Loucy (cell line): ENCODE measurements around the gene MTF1.
"Not testable (repeated sequence)": the region's sequence is repeated elsewhere in the genome, so short reads cannot be mapped to it uniquely, and the experiment has no call there.

ENCODE experiments used
- H2AFZ ChIP-seq: fragments of 200-600 bp; sonication (generic); 2 replicates; pipeline ENCODE4 v1.6.0; 2016; ENCODE audit warnings: antibody characterized with exemption, mild to moderate bottlenecking, low read length, moderate library complexity
- H3F3A ChIP-seq: fragments of 200-600 bp; 2 replicates; pipeline ENCODE4 v1.6.0; 2016; ENCODE audit warnings: antibody characterized with exemption, low read depth, mild to moderate bottlenecking
- H3K27me3 ChIP-seq: fragments of 200-600 bp; sonication (generic); 2 replicates; pipeline ENCODE4 v1.6.1; 2014; ENCODE audit warnings: low read length, mild to moderate bottlenecking; ENCODE audit not compliant: insufficient read depth, poor library complexity, severe bottlenecking
- H3K36me3 ChIP-seq: fragments of 200-600 bp; sonication (generic); 2 replicates; pipeline ENCODE4 v1.6.1; 2016; ENCODE audit warnings: low read length; ENCODE audit not compliant: insufficient read depth
- H3K4me1 ChIP-seq: fragments of 200-600 bp; sonication (generic); 2 replicates; pipeline ENCODE4 v1.5.1; 2014; ENCODE audit warnings: low read length, mild to moderate bottlenecking; ENCODE audit not compliant: insufficient read depth, poor library complexity, severe bottlenecking
- H3K4me2 ChIP-seq: fragments of 200-600 bp; sonication (generic); 2 replicates; pipeline ENCODE4 v1.6.0; 2014; ENCODE audit warnings: antibody characterized with exemption, low read length, low read depth, mild to moderate bottlenecking; ENCODE audit not compliant: poor library complexity, severe bottlenecking
- H3K4me3 ChIP-seq: fragments of 200-600 bp; sonication (generic); 2 replicates; pipeline ENCODE4 v1.5.1; 2014; ENCODE audit warnings: low read length, mild to moderate bottlenecking, mixed read lengths; ENCODE audit not compliant: poor library complexity, severe bottlenecking
- H3K79me2 ChIP-seq: fragments of 200-600 bp; sonication (generic); 2 replicates; pipeline ENCODE4 v1.6.1; 2014; ENCODE audit warnings: low read length; ENCODE audit not compliant: insufficient read depth
- H3K9ac ChIP-seq: fragments of 200-600 bp; sonication (generic); 2 replicates; pipeline ENCODE4 v1.6.0; 2014; ENCODE audit warnings: mild to moderate bottlenecking, low read depth, low read length, moderate library complexity; ENCODE audit not compliant: poor library complexity, severe bottlenecking
- H3K9me2 ChIP-seq: fragments of 200-600 bp; sonication (generic); replicated peaks from 2 replicates; pipeline ENCODE4 v1.6.1; 2016; ENCODE audit warnings: low read depth, low read length, mixed read lengths
- H3K9me3 ChIP-seq: fragments of 200-600 bp; sonication (generic); 2 replicates; pipeline ENCODE4 v1.6.1; 2014; ENCODE audit warnings: mild to moderate bottlenecking, antibody characterized with exemption, low read length, low read depth; ENCODE audit not compliant: insufficient read depth
- H4K20me1 ChIP-seq: fragments of 200-600 bp; sonication (generic); 2 replicates; pipeline ENCODE4 v1.6.0; 2014; ENCODE audit warnings: antibody characterized with exemption, low read length, mild to moderate bottlenecking; ENCODE audit not compliant: insufficient read depth, poor library complexity, severe bottlenecking
- CTCF ChIP-seq: fragments of 200-600 bp; sonication (generic); conservative IDR thresholded peaks from 2 replicates; pipeline ENCODE4 v1.5.1; 2014; ENCODE audit warnings: mild to moderate bottlenecking, antibody characterized with exemption, low read length
- EZH2phosphoT487 ChIP-seq: fragments of 200-600 bp; IDR thresholded peaks from 2 replicates; pipeline ENCODE4 v1.6.1; 2018; ENCODE audit warnings: antibody characterized with exemption, mild to moderate bottlenecking, moderate library complexity, borderline replicate concordance

Gene MTF1

DNA sequence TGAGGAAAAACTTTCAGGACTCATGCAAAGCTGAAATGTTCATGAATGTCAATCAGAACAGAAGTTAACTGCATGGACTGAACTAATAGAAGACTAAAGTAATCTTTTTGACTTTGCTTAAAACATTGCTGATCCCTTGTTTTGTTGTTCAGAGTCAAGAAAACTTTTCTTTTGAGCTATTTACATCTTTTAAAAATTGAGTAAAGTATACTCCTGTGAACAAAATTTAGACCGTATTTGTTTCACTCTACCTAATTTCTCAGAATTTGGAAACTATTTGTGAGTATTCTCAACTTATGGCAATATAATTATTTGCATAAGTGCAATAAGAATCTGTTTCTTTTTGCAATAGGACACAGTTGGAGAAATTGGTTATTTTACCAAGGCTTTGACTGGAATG lies 46.3 kb upstream of the MTF1 start:
- TF ChIP-seq EZH2phosphoT487 (no peak), CTCF (no peak)
- Histone ChIP-seq H3K79me2 (peaks cover 55% of the 10 kb centered on the region; the same call in 1 of the 2 replicates), H3K9me2 (no peaks in the 10 kb centered on the region), H3K9me3 (peaks cover 19% of the 10 kb centered on the region; the same call in 1 of the 2 replicates), H3K4me2 (no peak overlapping the region), H4K20me1 (no peaks in the 10 kb centered on the region), H3F3A (no peaks in the 10 kb centered on the region), H2AFZ (no peak overlapping the region), H3K27me3 (no peaks in the 10 kb centered on the region), H3K4me1 (no peaks in the 10 kb centered on the region), H3K9ac (no peak overlapping the region), H3K36me3 (no peaks in the 10 kb centered on the region; the same call in 1 of the 2 replicates), H3K4me3 (no peak overlapping the region)

GRCh38 chr1:37903921-37904320 lies 44.5 kb upstream of the MTF1 start:
- Histone ChIP-seq H3K79me2 (peaks cover 47% of the 10 kb centered on the region; the same call in 1 of the 2 replicates), H3K9me3 (peaks cover 19% of the 10 kb centered on the region; the same call in 1 of the 2 replicates)
- H3K9me2 ChIP-seq, H3K4me2 ChIP-seq, H3K9ac ChIP-seq, H3K4me3 ChIP-seq, H4K20me1 ChIP-seq, H2AFZ ChIP-seq, H3K4me1 ChIP-seq, H3K36me3 ChIP-seq, H3K27me3 ChIP-seq, H3F3A ChIP-seq: not testable (repeated sequence)

DNA sequence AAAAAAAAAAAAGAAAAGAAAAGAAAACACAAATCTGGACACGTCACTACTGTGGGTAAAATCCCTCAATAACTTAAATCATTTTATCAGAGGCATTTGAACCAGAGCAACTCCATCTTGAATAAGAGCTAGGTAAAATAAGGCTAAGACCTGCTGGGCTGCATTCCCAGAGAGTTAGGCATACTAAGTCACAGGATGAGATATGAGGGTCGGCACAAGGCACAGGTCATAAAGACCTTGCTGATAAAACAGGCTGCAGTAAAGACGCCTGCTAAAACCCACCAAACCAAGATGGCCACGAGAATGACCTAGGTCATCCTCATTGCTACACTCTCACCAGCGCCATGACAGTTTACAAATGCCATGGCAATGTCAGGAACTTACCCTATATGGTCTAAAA lies 43.6 kb upstream of the MTF1 start:
- Histone ChIP-seq H3K27me3 (no peaks in the 10 kb centered on the region), H3F3A (no peaks in the 10 kb centered on the region), H3K79me2 (peaks cover 47% of the 10 kb centered on the region), H3K9me3 (peaks cover 19% of the 10 kb centered on the region; the same call in 1 of the 2 replicates), H3K4me2 (no peak overlapping the region), H3K9ac (no peak overlapping the region), H3K4me3 (no peak overlapping the region), H3K4me1 (no peaks in the 10 kb centered on the region), H3K9me2 (no peaks in the 10 kb centered on the region), H3K36me3 (no peaks in the 10 kb centered on the region; the same call in 1 of the 2 replicates), H2AFZ (no peak overlapping the region), H4K20me1 (no peaks in the 10 kb centered on the region)
- TF ChIP-seq EZH2phosphoT487, result no peak
- no peak for TF ChIP-seq CTCF

DNA sequence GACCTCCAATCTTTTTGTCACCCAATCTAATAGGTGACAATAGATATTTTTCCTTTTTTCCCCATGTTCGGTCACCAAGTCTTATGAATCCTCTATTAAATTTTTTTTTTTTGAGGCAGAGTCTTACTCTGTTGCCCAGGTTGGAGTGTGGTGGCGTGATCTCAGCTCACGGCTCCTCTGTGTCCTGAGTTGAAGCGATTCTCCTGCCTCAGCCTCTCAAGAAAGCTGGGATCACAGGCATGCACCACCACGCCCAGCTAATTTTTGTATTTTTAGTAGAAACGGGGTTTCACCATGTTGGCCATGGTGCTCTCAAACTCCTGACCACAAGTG lies 42.5 kb upstream of the MTF1 start:
- Histone ChIP-seq H3K9me3 (peaks cover 15% of the 10 kb centered on the region; the same call in 1 of the 2 replicates), H3K79me2 (peaks cover 44% of the 10 kb centered on the region), H3K9ac (no peak overlapping the region), H4K20me1 (no peaks in the 10 kb centered on the region), H2AFZ (no peak overlapping the region), H3K27me3 (no peaks in the 10 kb centered on the region), H3K4me3 (no peak overlapping the region), H3K36me3 (no peaks in the 10 kb centered on the region; the same call in 1 of the 2 replicates), H3F3A (no peaks in the 10 kb centered on the region), H3K4me2 (no peak overlapping the region), H3K9me2 (no peaks in the 10 kb centered on the region), H3K4me1 (no peaks in the 10 kb centered on the region)
- TF ChIP-seq CTCF, result no peak
- TF ChIP-seq EZH2phosphoT487, result no peak
